Activated CD4-positive, alpha-beta T cell treated with anti-CD3 and anti-CD28 coated beads, Interleukin-10, Interleukin-2, amounts not matched to agents 100 ng/mL and 50 ng/mL, durations not matched to agents 16 hours and 8 hours (primary cell): ENCODE data around the gene CHRNA3.

Experiments
- DNase-seq: peaks from one replicate; pipeline ENCODE4 v3.0.0-alpha.2; 2020

Gene CHRNA3

DNA sequence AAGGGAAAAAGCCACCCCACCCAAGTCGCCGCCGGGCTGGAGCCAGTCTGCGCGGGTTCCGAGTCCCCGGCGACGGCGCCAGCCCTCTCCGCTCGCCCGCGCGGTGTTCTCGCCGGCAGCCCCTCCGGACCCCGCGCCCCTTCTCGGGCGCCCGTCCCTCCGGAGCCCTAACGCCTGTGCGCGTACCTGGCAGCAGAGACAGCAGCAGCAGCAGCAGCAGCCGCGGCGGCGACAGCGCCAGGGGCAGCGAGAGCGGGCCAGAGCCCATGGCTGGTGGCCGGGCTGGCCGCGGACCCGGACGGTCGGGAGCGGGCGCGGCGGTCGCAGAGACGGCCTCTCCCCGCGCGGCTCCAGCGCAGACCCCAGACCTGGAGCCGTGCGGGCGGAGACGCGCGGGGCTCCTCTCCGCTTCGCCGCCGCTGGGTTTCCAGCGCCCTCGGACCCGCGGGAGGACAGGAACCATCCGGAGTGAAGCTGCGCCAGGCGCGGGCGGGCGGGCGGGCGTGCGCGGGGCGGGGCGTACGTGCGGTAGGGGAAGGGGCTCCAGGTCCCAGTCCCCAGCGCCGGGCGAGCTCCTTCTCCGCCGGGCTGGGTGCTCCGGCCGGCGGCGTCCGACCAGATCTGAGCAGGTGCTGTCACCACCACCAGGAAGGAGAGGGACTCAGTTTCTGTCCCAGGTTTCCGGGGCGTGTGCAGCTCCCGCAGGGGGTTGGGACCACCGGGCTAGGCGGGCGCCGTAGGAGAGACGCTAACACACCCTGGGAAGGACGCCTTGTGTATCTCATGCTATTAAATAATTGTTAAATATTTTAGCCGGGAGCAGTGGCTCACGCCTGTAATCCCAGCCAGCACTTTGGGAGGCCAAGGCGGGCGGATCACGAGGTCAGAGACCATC is at the start of gene CHRNA3:
Gene CHRNA3, minus strand, starts transcription at position 470 of the 895 bp plus-strand sequence. Its CDS starts 202 bp downstream, at position 268.
- no peak for DNase-seq

DNA sequence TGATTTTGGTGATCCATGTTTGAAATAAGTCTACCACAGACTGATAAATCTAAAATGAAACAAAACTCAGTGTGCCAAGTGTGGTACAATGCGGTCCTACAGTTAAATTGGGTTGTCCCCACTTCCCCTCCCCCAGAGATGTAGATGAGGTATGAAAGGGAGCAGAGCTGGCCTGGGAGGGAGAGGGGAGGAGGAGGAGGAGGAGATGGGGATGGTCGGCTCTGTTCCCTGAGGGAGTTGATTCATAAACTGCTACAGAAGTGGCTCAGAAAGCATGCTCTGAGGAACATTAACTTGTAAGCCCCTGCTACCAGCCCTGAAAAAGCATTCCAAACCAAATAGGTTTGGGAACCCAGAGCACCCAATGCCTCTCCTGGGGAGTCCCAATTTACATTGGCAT is 48.2 kb upstream of the CHRNA3 start:
- no peak for DNase-seq

- DNase-seq: no peak
Measured at GRCh38 chr15:78667578-78668236, 46.9 kb upstream of the CHRNA3 start.

GRCh38 chr15:78666010-78666409 is 45.2 kb upstream of the CHRNA3 start:
- DNase-seq: no peak

DNA sequence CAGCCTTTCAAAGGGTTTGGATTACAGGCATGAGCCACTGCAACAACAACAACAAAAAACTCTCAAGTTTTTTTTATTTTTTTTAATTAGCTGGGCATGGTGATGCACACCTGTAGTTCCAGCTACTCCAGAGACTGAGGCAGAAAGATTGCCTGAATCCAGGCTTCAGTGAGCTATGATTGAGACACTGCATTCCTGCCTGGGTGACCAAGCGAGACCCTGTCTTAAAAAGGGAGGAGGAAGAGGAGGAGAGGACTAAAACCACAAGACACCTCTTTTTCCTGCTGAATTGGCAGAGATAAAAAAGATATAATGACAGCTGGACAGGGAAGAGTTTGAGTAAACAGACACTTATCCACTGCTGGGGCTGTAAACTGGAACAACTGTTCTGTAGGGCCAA is 42.9 kb upstream of the CHRNA3 start:
- no peak for DNase-seq

GRCh38 chr15:78662028-78662427 is 41.2 kb upstream of the CHRNA3 start:
- no peak for DNase-seq

DNA sequence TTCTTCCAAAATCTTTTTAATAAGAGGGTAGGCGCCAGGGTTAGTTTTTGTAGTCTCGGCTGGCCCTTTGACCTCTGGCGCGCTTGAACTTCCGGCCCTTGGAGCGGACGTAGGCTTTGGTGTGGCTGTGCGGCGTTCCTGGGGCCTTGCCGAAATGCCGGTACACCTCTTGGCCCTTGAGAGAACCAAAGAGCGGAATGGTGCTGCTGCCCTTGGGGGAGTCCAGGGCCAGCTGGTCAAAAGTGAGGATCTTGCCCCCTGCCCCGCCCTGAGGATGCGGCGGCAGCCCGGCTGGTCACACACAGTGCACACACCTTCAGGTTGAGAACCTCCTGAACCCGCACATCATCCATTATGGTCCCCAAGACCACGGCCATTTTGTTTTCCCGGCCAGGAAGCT is 40.2 kb upstream of the CHRNA3 start:
- DNase-seq: no peak

DNA sequence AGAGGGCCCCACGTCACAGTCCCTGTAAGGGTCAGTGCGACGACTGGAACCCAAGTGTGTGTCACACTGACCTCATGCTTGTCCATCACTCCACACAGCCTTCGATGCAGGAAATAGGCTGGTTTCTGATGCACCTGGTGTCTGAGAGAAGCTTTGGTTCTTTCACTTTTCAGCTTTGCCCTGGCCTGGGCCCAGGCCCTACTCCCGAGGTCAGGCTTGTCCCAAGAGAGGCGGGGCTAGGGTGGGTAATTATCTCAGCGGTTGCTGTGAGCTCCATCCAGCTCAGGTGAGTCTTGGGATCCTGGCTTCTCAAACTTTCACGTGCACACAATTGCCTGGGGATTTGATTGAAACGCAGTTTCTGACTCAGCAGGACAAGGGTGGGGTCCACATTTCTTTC is 39.8 kb upstream of the CHRNA3 start:
- DNase-seq: no peak

DNA sequence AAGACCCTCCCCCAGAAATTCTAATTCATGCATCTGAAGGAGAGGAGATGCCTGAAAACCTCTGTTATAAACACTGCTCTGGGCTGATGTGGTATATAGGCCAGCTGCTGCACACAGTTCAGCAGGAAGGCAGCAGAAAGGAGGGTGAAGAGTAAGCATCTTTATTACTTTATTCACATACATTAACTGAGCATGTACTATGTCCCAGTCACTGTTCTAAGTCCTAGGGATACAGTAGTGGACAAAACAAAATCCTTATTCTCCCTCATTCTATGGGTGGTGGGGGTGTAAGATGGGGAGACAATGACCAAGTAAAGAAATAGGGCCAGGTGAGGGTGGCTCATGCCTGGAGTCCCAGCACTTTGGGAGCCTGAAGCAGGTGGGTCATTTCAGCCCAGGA is 38.0 kb upstream of the CHRNA3 start:
- no peak for DNase-seq

GRCh38 chr15:78654272-78654671 is 33.5 kb upstream of the CHRNA3 start:
- no peak for DNase-seq

DNA sequence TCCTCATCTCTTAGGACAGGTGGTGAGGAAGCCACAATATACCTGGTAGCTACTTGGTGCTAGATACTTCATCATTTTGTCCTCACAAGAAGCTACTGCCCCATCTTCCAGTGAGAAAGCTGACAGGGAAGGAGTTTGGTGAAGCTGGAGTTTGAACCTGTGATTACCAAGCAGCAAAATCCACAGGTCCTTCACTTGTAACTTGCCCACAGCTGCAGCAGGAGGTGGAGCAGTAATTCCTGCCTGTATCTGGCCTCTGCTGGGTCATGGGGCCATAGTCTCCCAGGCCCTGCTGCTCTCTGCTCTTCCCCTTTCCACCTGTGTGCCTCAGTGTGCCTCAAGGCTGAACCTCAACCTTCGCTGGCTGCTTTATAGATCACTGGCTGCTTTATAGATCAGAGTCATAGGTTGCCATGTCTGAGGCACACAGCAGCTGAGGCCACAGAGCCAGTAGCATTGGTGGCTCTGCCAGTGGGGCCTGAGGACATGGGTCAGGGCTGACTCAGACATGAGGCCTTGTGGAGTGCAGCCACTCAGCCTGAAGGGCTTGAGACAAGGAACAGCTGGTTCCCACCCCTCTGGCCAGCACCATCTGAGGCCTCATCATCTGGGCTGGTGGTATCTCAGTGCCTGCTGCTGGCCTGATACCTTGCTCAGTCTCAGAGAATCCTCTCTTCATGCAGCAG is 31.3 kb upstream of the CHRNA3 start:
- no peak for DNase-seq

- DNase-seq: no peak
Measured at GRCh38 chr15:78651007-78651406, 30.2 kb upstream of the CHRNA3 start.

DNA sequence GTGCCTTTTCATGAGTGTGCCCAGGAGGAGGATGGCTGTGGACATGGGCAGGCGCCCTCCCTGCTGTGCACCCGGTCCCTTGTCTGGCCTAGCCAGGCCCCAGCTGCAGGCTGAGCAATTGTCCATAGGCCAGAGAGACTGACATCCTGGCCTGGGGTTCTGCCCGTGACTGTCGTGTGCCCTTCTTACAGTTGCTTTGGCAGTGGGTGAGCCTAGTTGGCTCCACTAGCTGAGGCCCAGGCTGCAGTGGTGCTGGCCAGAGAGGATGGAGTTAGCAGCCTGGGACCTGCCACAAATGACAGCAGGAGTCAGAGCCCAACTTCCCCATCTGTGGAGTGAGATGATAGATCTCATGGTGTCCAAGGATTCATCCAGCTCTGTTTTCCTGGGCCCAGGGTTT is 29.2 kb upstream of the CHRNA3 start:
- DNase-seq: no peak

- DNase-seq: no peak
Measured at GRCh38 chr15:78645009-78645408, 24.2 kb upstream of the CHRNA3 start.

DNA sequence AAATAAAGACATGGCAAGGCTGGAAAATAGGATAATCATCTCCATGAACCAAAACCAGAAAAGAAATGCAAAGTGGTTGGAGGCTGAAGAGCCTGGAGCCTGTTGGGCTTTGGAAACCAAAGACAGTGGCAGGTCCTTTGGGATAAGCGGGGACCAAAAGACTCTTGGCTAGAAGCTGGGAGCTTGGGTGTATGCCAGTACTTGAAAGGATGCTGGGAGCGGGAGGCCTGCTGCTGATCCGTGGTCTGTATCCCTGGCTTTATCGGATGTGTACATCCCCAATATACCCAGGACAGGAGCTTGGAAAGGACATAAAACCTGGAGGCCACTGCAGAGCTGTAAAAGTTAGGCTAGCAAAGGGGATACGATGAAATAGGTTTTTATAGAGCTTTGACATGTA is 21.5 kb upstream of the CHRNA3 start:
- DNase-seq: no peak

GRCh38 chr15:78641749-78642275 is 21.0 kb upstream of the CHRNA3 start:
- DNase-seq: no peak

DNA sequence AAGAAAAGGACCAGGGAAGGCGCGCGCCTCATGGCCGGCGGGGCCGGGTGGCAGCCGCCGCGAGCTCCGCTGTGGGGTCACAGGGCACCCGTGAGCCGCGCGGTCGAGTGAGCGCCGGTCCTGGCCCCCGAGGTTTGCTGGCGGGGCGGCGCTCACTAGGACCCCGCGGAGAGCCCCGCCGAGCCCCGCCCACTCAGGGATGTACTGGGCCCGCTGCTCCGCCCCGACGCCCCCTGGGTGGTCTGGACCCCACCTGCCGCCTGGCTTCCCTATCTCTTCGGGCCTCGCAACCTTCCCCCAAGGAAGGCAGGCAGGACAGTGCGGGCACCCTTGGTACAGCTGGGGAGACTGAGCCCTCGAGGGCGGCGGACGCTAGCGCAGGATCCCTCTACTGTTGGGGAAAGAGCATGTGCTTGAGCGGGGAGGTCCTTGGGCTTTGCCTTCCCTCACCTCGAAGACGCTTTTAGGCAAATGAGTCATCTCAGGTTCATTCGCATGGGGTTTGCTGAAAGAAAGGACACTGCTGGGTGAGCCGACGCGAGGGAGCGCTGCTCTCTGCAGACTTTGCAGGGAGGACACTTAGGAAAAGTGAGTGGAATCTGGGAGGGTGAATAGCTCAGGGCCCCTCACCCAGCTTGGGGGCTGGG is 20.4 kb upstream of the CHRNA3 start, which contains the start of gene CHRNB4:
Gene CHRNB4, minus strand, starts transcription at position 109 of the 647 bp plus-strand sequence. Its CDS starts 77 bp downstream, at position 32.
- DNase-seq: no peak

DNA sequence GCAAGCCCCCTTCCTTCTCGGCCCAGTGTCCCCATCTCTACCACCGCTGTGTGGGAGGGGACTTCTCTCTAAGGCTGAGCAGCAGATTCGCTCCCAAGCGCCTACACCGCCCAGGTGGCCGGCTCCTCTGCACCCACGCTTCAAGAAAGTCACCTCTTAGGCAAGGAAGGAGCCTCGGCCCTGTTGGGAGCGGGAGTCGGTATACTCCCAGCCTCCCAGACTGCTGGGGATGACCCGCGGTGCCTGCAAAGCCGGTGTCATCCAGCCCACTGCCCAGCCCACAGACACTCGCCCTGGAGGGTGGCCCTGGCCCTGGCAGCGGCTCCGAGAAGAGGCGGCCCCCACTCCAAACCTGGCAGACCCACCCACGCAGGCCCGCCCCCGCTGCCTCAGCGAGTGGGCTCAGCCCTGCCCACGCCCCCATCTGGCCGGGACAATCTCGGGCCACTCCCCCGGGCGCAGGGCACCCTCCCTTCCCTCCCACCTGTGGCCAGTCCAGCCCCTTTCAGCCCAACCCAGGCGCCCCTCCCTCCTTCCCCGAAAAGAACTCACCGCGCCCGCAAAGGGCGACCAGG is 19.8 kb upstream of the CHRNA3 start:
- DNase-seq: no peak

- peak; percentile 56 for DNase-seq
Measured at GRCh38 chr15:78638658-78639314, 18.0 kb upstream of the CHRNA3 start.

GRCh38 chr15:78637776-78638435 is 17.1 kb upstream of the CHRNA3 start:
- DNase-seq: no peak

GRCh38 chr15:78636378-78636859 is 15.6 kb upstream of the CHRNA3 start:
- no peak for DNase-seq
